ENCODE results near the gene MT1X. TPM values are rescaled to one million over a fixed set of nuclear protein-coding genes. Genes with fewer than 3 reads are reported as not detected.

Gene MT1X
- total and polyA plus RNA-seq, 2 of the 13 experiments (the other 11 are each of a cell fraction or from before 2014, with no cell fraction given) = 19.7 to 288 TPM

DNA sequence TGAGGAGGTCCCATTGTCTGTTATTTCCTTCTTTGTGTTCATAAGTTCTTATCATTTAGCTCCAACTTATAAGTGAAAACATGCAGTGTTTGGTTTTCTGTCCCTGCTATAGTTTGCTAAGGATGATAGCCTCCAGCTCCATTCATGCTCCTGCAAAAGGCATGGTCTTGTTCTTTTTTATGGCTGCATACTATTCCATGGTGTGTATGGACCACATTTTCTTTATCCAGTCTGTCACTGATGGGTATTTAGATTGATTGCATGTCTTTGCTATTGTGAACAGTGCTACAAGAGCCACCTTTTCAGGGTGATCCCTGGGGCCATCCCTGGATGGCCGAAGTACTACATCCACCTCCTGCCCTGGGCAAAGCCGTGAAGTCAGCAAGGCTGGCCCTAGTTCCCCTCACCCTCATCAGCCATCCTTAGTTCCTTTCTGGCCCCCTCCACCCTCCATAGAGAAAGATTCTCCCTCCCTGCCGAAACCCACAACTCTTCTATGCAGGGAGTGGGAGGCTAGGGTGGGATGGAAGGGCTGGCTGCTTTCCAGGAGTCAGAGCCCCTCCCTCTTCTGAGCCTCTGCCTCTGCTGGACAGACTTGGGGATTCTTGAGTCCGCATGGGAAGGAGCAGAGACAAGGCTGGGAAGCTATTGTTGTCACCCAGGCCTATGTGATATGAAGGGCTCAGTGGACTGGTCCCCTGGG lies 8.3 kb downstream of the MT1X start:
- no peaks in the 10 kb centered on the region for H3K79me2 ChIP-seq (ENCODE audit: insufficient read depth, low read length)
- in situ Hi-C loops (cut with HindIII; ENCODE audit: extremely low pct_ligation_motif_present, low pct_unique_long_range_greater_than_20kb) (no loop called here), intact Hi-C loops (cut with micrococcal nuclease; ENCODE audit: unreplicated experiment) (no loop called here)
- 68% methylated on average over 4 of the region's 4 CpGs for WGBS (ENCODE audit: low lambda C conversion rate)
- POLR2A ChIA-PET = no interaction called here
- FAIRE-seq (no peak), DNase-seq (ENCODE audit: low spot score) (no peak), ATAC-seq (no peak)
- no peak overlapping the region for H3K4me2 ChIP-seq (ENCODE audit: low read depth, low read length)
- H3K36me3 ChIP-seq (replicated peaks in 1 of 2; ENCODE audit: control insufficient read depth in 1 of 2, insufficient read depth in 2 of 2, low read length in 2 of 2) = no peaks in the 10 kb centered on the region
- CTCF ChIA-PET (ENCODE audit: low intra/inter-chr PET ratio, low total read pairs) = no interaction called here
- peaks cover 10% of the 10 kb centered on the region for H3K9me3 ChIP-seq (ENCODE audit: low read length)
- H3K27me3 ChIP-seq (ENCODE audit: control insufficient read depth in 1 of 2, insufficient read depth in 2 of 2, low read length in 2 of 2) = no peaks in the 10 kb centered on the region
- no peaks in the 10 kb centered on the region for H4K20me1 ChIP-seq (ENCODE audit: insufficient read depth, low read length)
- no peak overlapping the region for H3K9ac ChIP-seq (ENCODE audit: insufficient read depth, low read depth, low read length)
- H3K27ac ChIP-seq (ENCODE audit: extremely low read length, insufficient read depth, low read length) = no peak overlapping the region
- no peak overlapping the region for H2AFZ ChIP-seq (ENCODE audit: low read length)
- H3K4me1 ChIP-seq (ENCODE audit: insufficient read depth, low read length) = peaks cover 23% of the 10 kb centered on the region
- no TSS peak for BruUV-seq (replicated peaks)
- H3K4me3 ChIP-seq (replicated peaks in 1 of 3; ENCODE audit: insufficient read depth in 1 of 3, low read depth in 2 of 3, low read length in 3 of 3) = no peak overlapping the region
- TF ChIP-seq TBP (CRISPR knock-in tag; IDR thresholded peaks at IDR 0.05) = no peak
- TF ChIP-seq, protein P1, sequence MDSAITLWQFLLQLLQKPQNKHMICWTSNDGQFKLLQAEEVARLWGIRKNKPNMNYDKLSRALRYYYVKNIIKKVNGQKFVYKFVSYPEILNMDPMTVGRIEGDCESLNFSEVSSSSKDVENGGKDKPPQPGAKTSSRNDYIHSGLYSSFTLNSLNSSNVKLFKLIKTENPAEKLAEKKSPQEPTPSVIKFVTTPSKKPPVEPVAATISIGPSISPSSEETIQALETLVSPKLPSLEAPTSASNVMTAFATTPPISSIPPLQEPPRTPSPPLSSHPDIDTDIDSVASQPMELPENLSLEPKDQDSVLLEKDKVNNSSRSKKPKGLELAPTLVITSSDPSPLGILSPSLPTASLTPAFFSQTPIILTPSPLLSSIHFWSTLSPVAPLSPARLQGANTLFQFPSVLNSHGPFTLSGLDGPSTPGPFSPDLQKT (CRISPR knock-in tag; IDR thresholded peaks at IDR 0.05; ENCODE audit: borderline replicate concordance) = no peak
- TF ChIP-seq, protein P2, sequence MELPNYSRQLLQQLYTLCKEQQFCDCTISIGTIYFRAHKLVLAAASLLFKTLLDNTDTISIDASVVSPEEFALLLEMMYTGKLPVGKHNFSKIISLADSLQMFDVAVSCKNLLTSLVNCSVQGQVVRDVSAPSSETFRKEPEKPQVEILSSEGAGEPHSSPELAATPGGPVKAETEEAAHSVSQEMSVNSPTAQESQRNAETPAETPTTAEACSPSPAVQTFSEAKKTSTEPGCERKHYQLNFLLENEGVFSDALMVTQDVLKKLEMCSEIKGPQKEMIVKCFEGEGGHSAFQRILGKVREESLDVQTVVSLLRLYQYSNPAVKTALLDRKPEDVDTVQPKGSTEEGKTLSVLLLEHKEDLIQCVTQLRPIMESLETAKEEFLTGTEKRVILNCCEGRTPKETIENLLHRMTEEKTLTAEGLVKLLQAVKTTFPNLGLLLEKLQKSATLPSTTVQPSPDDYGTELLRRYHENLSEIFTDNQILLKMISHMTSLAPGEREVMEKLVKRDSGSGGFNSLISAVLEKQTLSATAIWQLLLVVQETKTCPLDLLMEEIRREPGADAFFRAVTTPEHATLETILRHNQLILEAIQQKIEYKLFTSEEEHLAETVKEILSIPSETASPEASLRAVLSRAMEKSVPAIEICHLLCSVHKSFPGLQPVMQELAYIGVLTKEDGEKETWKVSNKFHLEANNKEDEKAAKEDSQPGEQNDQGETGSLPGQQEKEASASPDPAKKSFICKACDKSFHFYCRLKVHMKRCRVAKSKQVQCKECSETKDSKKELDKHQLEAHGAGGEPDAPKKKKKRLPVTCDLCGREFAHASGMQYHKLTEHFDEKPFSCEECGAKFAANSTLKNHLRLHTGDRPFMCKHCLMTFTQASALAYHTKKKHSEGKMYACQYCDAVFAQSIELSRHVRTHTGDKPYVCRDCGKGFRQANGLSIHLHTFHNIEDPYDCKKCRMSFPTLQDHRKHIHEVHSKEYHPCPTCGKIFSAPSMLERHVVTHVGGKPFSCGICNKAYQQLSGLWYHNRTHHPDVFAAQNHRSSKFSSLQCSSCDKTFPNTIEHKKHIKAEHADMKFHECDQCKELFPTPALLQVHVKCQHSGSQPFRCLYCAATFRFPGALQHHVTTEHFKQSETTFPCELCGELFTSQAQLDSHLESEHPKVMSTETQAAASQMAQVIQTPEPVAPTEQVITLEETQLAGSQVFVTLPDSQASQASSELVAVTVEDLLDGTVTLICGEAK (IDR thresholded peaks at IDR 0.05) = no peak
- TF ChIP-seq, protein P2 (CRISPR knock-in tag; IDR thresholded peaks at IDR 0.05) = no peak
- no peak for TF ChIP-seq CCAR2 (optimal IDR thresholded peaks at IDR 0.05; ENCODE audit: low read depth, low read length)
- no peak for TF ChIP-seq ZKSCAN5 (CRISPR knock-in tag; IDR thresholded peaks at IDR 0.05)
- TF ChIP-seq, protein P3, sequence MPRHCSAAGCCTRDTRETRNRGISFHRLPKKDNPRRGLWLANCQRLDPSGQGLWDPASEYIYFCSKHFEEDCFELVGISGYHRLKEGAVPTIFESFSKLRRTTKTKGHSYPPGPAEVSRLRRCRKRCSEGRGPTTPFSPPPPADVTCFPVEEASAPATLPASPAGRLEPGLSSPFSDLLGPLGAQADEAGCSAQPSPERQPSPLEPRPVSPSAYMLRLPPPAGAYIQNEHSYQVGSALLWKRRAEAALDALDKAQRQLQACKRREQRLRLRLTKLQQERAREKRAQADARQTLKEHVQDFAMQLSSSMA (CRISPR knock-in tag; IDR thresholded peaks at IDR 0.05) = no peak
- no peak for TF ChIP-seq SP4 (CRISPR knock-in tag; IDR thresholded peaks at IDR 0.05)
- TF ChIP-seq TOE1 (CRISPR knock-in tag; IDR thresholded peaks at IDR 0.05) = no peak

All from HepG2 (cell line).